ENCODE results near the gene PEDS1. TPM values are rescaled to one million over a fixed set of nuclear protein-coding genes. Genes with fewer than 3 reads are reported as not detected.

Gene PEDS1
- total RNA-seq, 2 experiments from 2014 or later = 16.0 to 17.3 TPM

DNA sequence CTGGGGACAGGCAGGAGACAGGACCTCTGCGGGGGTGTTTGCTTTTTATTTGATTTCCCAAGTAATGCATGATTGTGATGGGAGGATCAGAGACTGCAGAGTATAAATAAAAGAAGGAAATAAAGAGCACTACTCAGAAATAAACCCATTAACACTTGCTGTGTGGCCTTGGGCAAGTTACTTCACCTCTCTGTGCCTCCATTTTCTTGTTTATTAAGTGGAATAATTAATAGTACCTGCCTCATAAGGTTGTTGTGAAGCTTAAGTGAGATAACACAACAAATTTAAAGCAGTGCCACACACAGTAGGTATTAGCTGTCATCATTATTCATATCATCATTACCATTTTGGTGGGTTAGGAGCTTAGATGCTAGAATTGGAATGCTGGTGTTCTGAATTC, 45.2 kb upstream of the PEDS1 start:
- intact Hi-C loops (cut with micrococcal nuclease) = no loop called here
- DNase-seq (no peak), ATAC-seq (no peak)
- Mint-ChIP-seq H3K4me3 (no peak overlapping the region), H3K9me3 (peaks cover 2% of the 10 kb centered on the region), H3K4me1 (ENCODE audit: low read depth) (peaks cover 10% of the 10 kb centered on the region), H3K36me3 (ENCODE audit: low read depth) (peaks cover 11% of the 10 kb centered on the region), H3K27ac (no peak overlapping the region), H3K27me3 (peaks cover 2% of the 10 kb centered on the region)
- POLR2A ChIA-PET = interaction anchor here (1.3 to 2.0 kb wide), 2 partner anchors 8 to 285 kb away, joined by 3 to 6 read pairs; partner anchors contain the start of gene CEBPB
- CTCF ChIA-PET = interaction anchor here (1.4 to 2.7 kb wide), 2 partner anchors 11 to 265 kb away, joined by 3 to 10 read pairs; no protein-coding TSS in a partner anchor
- TF ChIP-seq, protein P1, sequence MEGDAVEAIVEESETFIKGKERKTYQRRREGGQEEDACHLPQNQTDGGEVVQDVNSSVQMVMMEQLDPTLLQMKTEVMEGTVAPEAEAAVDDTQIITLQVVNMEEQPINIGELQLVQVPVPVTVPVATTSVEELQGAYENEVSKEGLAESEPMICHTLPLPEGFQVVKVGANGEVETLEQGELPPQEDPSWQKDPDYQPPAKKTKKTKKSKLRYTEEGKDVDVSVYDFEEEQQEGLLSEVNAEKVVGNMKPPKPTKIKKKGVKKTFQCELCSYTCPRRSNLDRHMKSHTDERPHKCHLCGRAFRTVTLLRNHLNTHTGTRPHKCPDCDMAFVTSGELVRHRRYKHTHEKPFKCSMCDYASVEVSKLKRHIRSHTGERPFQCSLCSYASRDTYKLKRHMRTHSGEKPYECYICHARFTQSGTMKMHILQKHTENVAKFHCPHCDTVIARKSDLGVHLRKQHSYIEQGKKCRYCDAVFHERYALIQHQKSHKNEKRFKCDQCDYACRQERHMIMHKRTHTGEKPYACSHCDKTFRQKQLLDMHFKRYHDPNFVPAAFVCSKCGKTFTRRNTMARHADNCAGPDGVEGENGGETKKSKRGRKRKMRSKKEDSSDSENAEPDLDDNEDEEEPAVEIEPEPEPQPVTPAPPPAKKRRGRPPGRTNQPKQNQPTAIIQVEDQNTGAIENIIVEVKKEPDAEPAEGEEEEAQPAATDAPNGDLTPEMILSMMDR (IDR thresholded peaks at IDR 0.05) = no peak

DNA sequence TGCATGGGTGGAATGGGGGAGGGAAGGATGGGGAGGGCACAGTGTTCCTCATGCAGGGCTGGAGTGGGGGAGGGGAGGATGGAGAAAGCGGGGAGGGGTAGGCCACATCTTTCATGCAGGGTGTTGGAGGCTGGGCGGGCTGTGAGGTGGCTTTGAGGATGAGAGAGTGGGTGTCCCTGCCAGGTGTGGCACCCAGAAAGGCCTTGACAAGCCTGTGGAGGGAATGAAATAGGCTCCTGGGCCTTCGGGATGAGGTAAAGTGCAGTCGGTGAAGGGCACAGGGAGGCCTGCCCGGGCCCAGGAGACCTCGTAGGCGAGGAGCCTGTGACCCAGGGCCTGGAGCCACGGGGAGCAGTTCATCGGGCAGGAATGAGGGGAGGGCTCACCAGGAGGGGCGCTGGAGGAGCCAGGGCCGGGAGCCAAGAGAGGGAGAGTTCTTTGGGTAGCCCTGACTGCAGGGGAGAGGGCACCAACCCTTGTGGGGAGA, 44.7 kb upstream of the PEDS1 start:
- intact Hi-C loops (cut with micrococcal nuclease) = no loop called here
- Mint-ChIP-seq H3K4me1 (ENCODE audit: low read depth) (peaks cover 14% of the 10 kb centered on the region), H3K4me3 (no peak overlapping the region), H3K36me3 (ENCODE audit: low read depth) (peaks cover 16% of the 10 kb centered on the region), H3K9me3 (no peaks in the 10 kb centered on the region), H3K27ac (no peak overlapping the region), H3K27me3 (no peaks in the 10 kb centered on the region)
- POLR2A ChIA-PET = no interaction called here
- ATAC-seq = no peak
- TF ChIP-seq, protein P1 (IDR thresholded peaks at IDR 0.05) = no peak
- no peak for DNase-seq
- CTCF ChIA-PET = interaction anchor here (2.7 kb wide), 1 partner anchor 10 kb away, joined by 10 read pairs; no protein-coding TSS in a partner anchor

DNA sequence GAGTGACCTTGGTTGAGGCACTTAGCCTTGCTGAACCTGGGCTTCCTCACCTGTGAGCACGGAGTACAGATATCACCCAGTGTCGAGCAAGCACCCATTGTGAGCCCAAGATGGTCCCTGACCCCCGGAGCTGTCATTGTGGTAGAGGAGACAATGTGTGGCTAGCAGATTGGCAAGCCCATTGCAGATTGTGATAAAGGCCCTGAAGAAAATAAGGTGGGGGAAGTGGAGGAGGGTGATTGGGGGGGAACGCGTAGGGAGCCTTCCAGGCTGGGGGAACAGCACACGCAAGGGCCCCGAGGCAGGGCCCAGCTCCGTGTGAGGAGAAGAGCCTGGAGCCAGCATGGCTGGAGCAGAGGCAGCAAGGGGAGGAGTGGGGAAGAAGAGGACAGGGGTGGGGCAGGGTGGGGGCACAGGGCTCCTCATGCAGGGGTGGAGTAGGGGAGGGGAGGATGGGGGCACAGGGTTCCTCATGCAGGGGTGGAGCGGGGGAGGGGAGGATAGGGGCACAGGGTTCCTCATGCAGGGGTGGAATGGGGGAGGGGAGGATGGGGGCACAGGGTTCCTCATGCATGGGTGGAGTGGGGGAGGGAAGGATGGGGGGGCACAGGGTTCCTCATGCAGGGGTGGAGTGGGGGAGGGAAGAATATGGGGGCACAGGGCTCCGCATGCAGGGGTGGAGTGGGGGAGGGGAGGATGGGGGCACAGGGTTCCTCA, 44.1 kb upstream of the PEDS1 start:
- no peak overlapping the region for H3K4me3 Mint-ChIP-seq

DNA sequence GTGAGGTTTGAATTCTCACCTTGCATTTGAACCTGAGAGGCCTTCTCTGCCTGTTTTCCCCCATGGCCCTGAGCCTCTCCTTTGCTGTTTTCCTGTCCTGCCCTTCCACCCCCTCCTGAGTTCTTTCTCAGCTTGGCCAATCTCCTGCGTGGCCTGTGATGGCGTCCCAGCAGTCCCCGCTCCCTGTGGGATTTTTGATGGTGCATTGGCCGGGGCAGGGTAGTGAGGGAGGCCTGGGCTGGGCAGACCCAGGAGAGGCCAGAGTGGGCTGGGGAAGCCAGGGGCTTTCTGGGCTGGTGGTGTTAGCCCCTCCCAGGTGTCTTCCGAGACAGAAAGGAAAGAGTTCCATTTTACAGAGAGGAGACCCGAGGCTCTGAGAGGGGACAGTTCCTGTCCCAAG, 43.4 kb upstream of the PEDS1 start:
- Mint-ChIP-seq H3K9me3 (no peaks in the 10 kb centered on the region), H3K36me3 (ENCODE audit: low read depth) (peaks cover 26% of the 10 kb centered on the region), H3K4me1 (ENCODE audit: low read depth) (peaks cover 17% of the 10 kb centered on the region), H3K27me3 (no peaks in the 10 kb centered on the region), H3K27ac (no peak overlapping the region), H3K4me3 (no peak overlapping the region)
- ChIA-PET POLR2A (interaction anchor here (1.5 kb wide), 1 partner anchor 11 kb away, joined by 3 read pairs; no protein-coding TSS in a partner anchor), CTCF (no interaction called here)
- DNase-seq = no peak
- ATAC-seq = no peak
- intact Hi-C loops (cut with micrococcal nuclease) = no loop called here
- TF ChIP-seq, protein P1 (IDR thresholded peaks at IDR 0.05) = no peak

More for the DNA sequence above, 44.1 kb upstream of the PEDS1 start:
- TF ChIP-seq, protein P1 (IDR thresholded peaks at IDR 0.05) = no peak
- H3K27me3 Mint-ChIP-seq = no peaks in the 10 kb centered on the region
- ATAC-seq (no peak), DNase-seq (no peak)
- H3K4me1 Mint-ChIP-seq (ENCODE audit: low read depth) = peaks cover 17% of the 10 kb centered on the region
- POLR2A ChIA-PET = no interaction called here
- H3K9me3 Mint-ChIP-seq = no peaks in the 10 kb centered on the region
- intact Hi-C loops (cut with micrococcal nuclease) = no loop called here
- H3K36me3 Mint-ChIP-seq (ENCODE audit: low read depth) = peaks cover 22% of the 10 kb centered on the region
- CTCF ChIA-PET = no interaction called here
- H3K27ac Mint-ChIP-seq = no peak overlapping the region

DNA sequence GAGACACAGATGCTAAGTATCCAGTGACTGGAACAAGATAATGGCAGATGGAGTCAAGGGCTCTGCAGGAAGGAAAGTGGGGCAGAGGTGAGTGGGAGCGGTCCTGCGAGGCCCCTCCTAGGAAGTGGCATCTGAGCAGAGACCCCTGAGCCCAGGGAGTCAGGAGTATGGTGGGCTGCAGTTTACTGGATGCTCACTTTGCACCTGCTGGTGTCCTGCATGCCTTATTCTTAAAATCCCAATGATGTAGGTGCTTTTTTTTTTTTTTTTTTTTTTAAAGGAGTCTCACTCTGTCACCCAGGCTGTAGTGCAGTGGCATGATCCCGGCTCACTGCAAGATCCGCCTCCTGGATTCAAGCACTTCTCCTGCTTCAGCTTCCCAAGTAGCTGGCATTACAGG, 42.7 kb upstream of the PEDS1 start:
- DNase-seq = no peak
- H3K4me3 Mint-ChIP-seq = no peak overlapping the region
- no peak for ATAC-seq
- no peaks in the 10 kb centered on the region for H3K27me3 Mint-ChIP-seq
- ChIA-PET CTCF (no interaction called here), POLR2A (interaction anchor here (1.5 kb wide), 1 partner anchor 11 kb away, joined by 3 read pairs; no protein-coding TSS in a partner anchor)
- TF ChIP-seq, protein P1 (IDR thresholded peaks at IDR 0.05) = no peak
- peaks cover 26% of the 10 kb centered on the region for H3K36me3 Mint-ChIP-seq (ENCODE audit: low read depth)
- no peaks in the 10 kb centered on the region for H3K9me3 Mint-ChIP-seq
- H3K4me1 Mint-ChIP-seq (ENCODE audit: low read depth) = peaks cover 17% of the 10 kb centered on the region
- H3K27ac Mint-ChIP-seq = no peak overlapping the region
- intact Hi-C loops (cut with micrococcal nuclease) = no loop called here
